K562 (cell line): Measurements from ENCODE around the gene MLLT1. TPM values are rescaled to one million over a fixed set of nuclear protein-coding genes. Genes with fewer than 3 reads are reported as not detected.

Experiments used
- ARHGAP35 ChIP-seq: fragments of 450-650 bp; IDR thresholded peaks from 2 replicates; pipeline ENCODE4 v1.6.1; 2018; ENCODE audit not compliant: partially characterized antibody
- CC2D1A ChIP-seq: fragments of 450-650 bp; IDR thresholded peaks from 2 replicates; pipeline ENCODE4 v1.6.1; 2017; ENCODE audit warnings: mild to moderate bottlenecking
- CGGBP1 ChIP-seq: fragments of 250-450 bp; sonication (Bioruptor Pico); IDR thresholded peaks from 2 replicates; pipeline ENCODE4 v1.9.0; 2021; ENCODE audit warnings: mild to moderate bottlenecking
- GABPB2 ChIP-seq: fragments of 250-450 bp; sonication (Bioruptor Pico); conservative IDR thresholded peaks from 2 replicates; pipeline ENCODE4 v1.5.1; 2021; ENCODE audit warnings: mild to moderate bottlenecking
- HINFP ChIP-seq: fragments of 450-650 bp; conservative IDR thresholded peaks from 2 replicates; pipeline ENCODE4 v1.6.1; 2016; ENCODE audit warnings: missing genetic modification characterization, low read depth, mild to moderate bottlenecking, control low read depth, missing compliant biosample characterization
- KLF16 ChIP-seq: IDR thresholded peaks from 2 replicates; pipeline ENCODE4 v1.6.1; 2016; ENCODE audit warnings: antibody characterized with exemption
- MEIS2 ChIP-seq: fragments of 450-650 bp; IDR thresholded peaks from 2 replicates; pipeline ENCODE4 v1.6.1; 2014; ENCODE audit warnings: mild to moderate bottlenecking; ENCODE audit not compliant: partially characterized antibody
- MTA1 ChIP-seq: fragments of 450-650 bp; IDR thresholded peaks from 2 replicates; pipeline ENCODE4 v1.6.1; 2017; ENCODE audit warnings: borderline replicate concordance
- NFE2L1 ChIP-seq: fragments of 450-650 bp; IDR thresholded peaks from 2 replicates; pipeline ENCODE4 v1.6.1; 2016; ENCODE audit warnings: missing genetic modification characterization, low read depth, mild to moderate bottlenecking, missing compliant biosample characterization, moderate library complexity, borderline replicate concordance
- PML ChIP-seq: IDR thresholded peaks from 2 replicates; pipeline ENCODE4 v1.6.1; 2012; ENCODE audit warnings: low read length, inconsistent platforms
- RERE ChIP-seq: sonication (generic); formaldehyde crosslinking; IDR thresholded peaks from 2 replicates; pipeline ENCODE4 v1.8.0; 2023; ENCODE audit warnings: missing genetic modification reagents, mild to moderate bottlenecking, borderline replicate concordance
- SMARCB1 ChIP-seq: IDR thresholded peaks from 2 replicates; pipeline ENCODE4 v1.6.1; 2011; ENCODE audit warnings: improper control_type of control experiment, low read depth; ENCODE audit not compliant: insufficient read length
- SREBF2 ChIP-seq: sonication (generic); formaldehyde crosslinking; IDR thresholded peaks from 2 replicates; pipeline ENCODE4 v1.4.0; 2020; ENCODE audit warnings: mild to moderate bottlenecking, missing genetic modification reagents
- ZBTB1 ChIP-seq: sonication (generic); formaldehyde crosslinking; IDR thresholded peaks from 2 replicates; pipeline ENCODE4 v1.8.1; 2023; ENCODE audit warnings: missing genetic modification reagents, low read depth, mild to moderate bottlenecking, borderline replicate concordance
- ZNF197 ChIP-seq: fragments of 200-800 bp; sonication (Bioruptor generic); IDR thresholded peaks from 2 replicates; pipeline ENCODE4 v1.6.1; 2016; ENCODE audit warnings: low read depth, missing genetic modification characterization, missing compliant biosample characterization
- ZNF232 ChIP-seq: sonication (generic); formaldehyde crosslinking; IDR thresholded peaks from 2 replicates; pipeline ENCODE4 v1.8.0; 2022; ENCODE audit warnings: mild to moderate bottlenecking, missing genetic modification reagents
- ZNF41 ChIP-seq: fragments of 250-450 bp; sonication (Bioruptor Pico); conservative IDR thresholded peaks from 2 replicates; pipeline ENCODE4 v1.4.0; 2020; ENCODE audit warnings: mild to moderate bottlenecking
- ZNF518B ChIP-seq: fragments of 250-450 bp; sonication (Bioruptor Pico); IDR thresholded peaks from 2 replicates; pipeline ENCODE4 v1.5.0; 2021; ENCODE audit warnings: mild to moderate bottlenecking, moderate library complexity
- polyA plus RNA-seq, 8 experiments: library from polyadenylated mRNA; depleted of rRNA in 4 of 8; stranded (reverse) in 5 of 8; unstranded in 3 of 8; fragments of >200 nt; fragmentation: Nextera tagmentation in 2 of 8; fragmentation: Illumina TruSeq in 1 of 8; extraction: Ambion mirVana in 2 of 8; extraction: Trizol in 1 of 8; gene quantifications; 2 replicates each; pipeline versions ENCODE4 v1.2.1 to v1.2.3, GENCODE V29; 2011 to 2014; ENCODE audit warnings: inconsistent platforms in 1 of 8, missing spikeins in 1 of 8
- total RNA-seq, 7 experiments: library from RNA; depleted of rRNA in 6 of 7; stranded (reverse); fragments of >200 nt in 6 of 7; fragmentation: Illumina TruSeq in 2 of 7; extraction: Trizol in 2 of 7; gene quantifications; 2 replicates each; pipeline versions ENCODE4 v1.2.1 to v1.2.3, GENCODE V29; 2011 to 2021; ENCODE audit warnings: low replicate concordance in 1 of 7

Gene MLLT1
- total and polyA plus RNA-seq, 9 of the 15 experiments (the other 6 are each of a cell fraction or from before 2014, with no cell fraction given), result 0.23 to 63.5 (median 15.4) TPM

GRCh38 chr19:6279931-6280591, at the start of gene MLLT1 (continued):
- TF ChIP-seq CC2D1A (peak; percentile 82; the same call in 1 of the 2 replicates), ZNF41 (CRISPR knock-in tag) (no peak), HINFP (tag) (no peak), SMARCB1 (no peak), ZNF518B (CRISPR knock-in tag) (no peak), ARHGAP35 (no peak), MEIS2 (no peak), RERE (CRISPR knock-in tag) (no peak), GABPB2 (no peak), ZNF197 (no peak), PML (no peak), ZBTB1 (CRISPR knock-in tag) (peak; percentile 88; the same call in 1 of the 2 replicates), NFE2L1 (tag) (no peak), CGGBP1 (CRISPR knock-in tag) (no peak), SREBF2 (CRISPR knock-in tag) (no peak), ZNF232 (CRISPR knock-in tag) (no peak), KLF16 (no peak), MTA1 (no peak)
